ENCODE measurements around the gene INPP4A. TPM values are rescaled to one million over a fixed set of nuclear protein-coding genes. Genes with fewer than 3 reads are reported as not detected.

INPP4A gene
- total RNA-seq, 1 donor from 2014 or later, result 45.0 TPM

GRCh38 chr2:98517636-98518035 is 73.0 kb downstream of the INPP4A start:
- intact Hi-C loops (cut with micrococcal nuclease), result loop anchor here (1.0 to 2.0 kb wide), 2 partner anchors 79 to 104 kb away; no protein-coding TSS in a partner anchor
- H3K27ac Mint-ChIP-seq, result peak overlapping the region; percentile 19
- peaks cover 42% of the 10 kb centered on the region for H3K4me1 Mint-ChIP-seq
- H3K4me3 Mint-ChIP-seq, result no peak overlapping the region
- no peaks in the 10 kb centered on the region for H3K9me3 Mint-ChIP-seq
- no peak for DNase-seq
- no peaks in the 10 kb centered on the region for H3K27me3 Mint-ChIP-seq
- peaks cover 17% of the 10 kb centered on the region for H3K36me3 Mint-ChIP-seq (ENCODE audit: low read depth)

- no peaks in the 10 kb centered on the region for H3K27me3 Mint-ChIP-seq
- intact Hi-C loops (cut with micrococcal nuclease), result loop anchor here (1.0 to 2.0 kb wide), 2 partner anchors 79 to 105 kb away; no protein-coding TSS in a partner anchor
- H3K9me3 Mint-ChIP-seq, result no peaks in the 10 kb centered on the region
- H3K27ac Mint-ChIP-seq, result no peak overlapping the region
- DNase-seq, result peak; percentile 83
- peaks cover 41% of the 10 kb centered on the region for H3K4me1 Mint-ChIP-seq
- no peak overlapping the region for H3K4me3 Mint-ChIP-seq
- peaks cover 21% of the 10 kb centered on the region for H3K36me3 Mint-ChIP-seq (ENCODE audit: low read depth)
Measured at GRCh38 chr2:98518101-98518500, 73.4 kb downstream of the INPP4A start.

GRCh38 chr2:98519156-98519555 is 74.5 kb downstream of the INPP4A start:
- Mint-ChIP-seq H3K27ac (peak overlapping the region; percentile 30), H3K4me1 (peaks cover 35% of the 10 kb centered on the region), H3K4me3 (no peak overlapping the region), H3K36me3 (ENCODE audit: low read depth) (peaks cover 25% of the 10 kb centered on the region), H3K27me3 (no peaks in the 10 kb centered on the region), H3K9me3 (no peaks in the 10 kb centered on the region)
- intact Hi-C loops (cut with micrococcal nuclease), result loop anchor here (2.0 kb wide), 1 partner anchor 80 kb away; no protein-coding TSS in a partner anchor
- DNase-seq, result no peak

GRCh38 chr2:98519851-98520250 is 75.2 kb downstream of the INPP4A start:
- Mint-ChIP-seq H3K27ac (no peak overlapping the region), H3K9me3 (no peaks in the 10 kb centered on the region), H3K4me3 (no peak overlapping the region), H3K27me3 (no peaks in the 10 kb centered on the region), H3K4me1 (peaks cover 33% of the 10 kb centered on the region), H3K36me3 (ENCODE audit: low read depth) (peaks cover 30% of the 10 kb centered on the region)
- DNase-seq, result no peak
- intact Hi-C loops (cut with micrococcal nuclease), result loop anchor here (2.0 kb wide), 1 partner anchor 81 kb away; no protein-coding TSS in a partner anchor

- Mint-ChIP-seq H3K4me1 (peaks cover 25% of the 10 kb centered on the region), H3K36me3 (ENCODE audit: low read depth) (peaks cover 37% of the 10 kb centered on the region), H3K4me3 (no peak overlapping the region), H3K27me3 (no peaks in the 10 kb centered on the region), H3K27ac (no peak overlapping the region), H3K9me3 (no peaks in the 10 kb centered on the region)
- intact Hi-C loops (cut with micrococcal nuclease), result no loop called here
- DNase-seq, result peak; percentile 37
Measured at GRCh38 chr2:98520806-98521205, 76.1 kb downstream of the INPP4A start.

GRCh38 chr2:98521266-98521665 is 76.6 kb downstream of the INPP4A start:
- H3K27ac Mint-ChIP-seq, result no peak overlapping the region
- peaks cover 40% of the 10 kb centered on the region for H3K36me3 Mint-ChIP-seq (ENCODE audit: low read depth)

GRCh38 chr2:98522854-98523253 is 78.2 kb downstream of the INPP4A start:
- Mint-ChIP-seq H3K36me3 (ENCODE audit: low read depth) (peaks cover 55% of the 10 kb centered on the region), H3K27me3 (no peaks in the 10 kb centered on the region)
- DNase-seq, result no peak

More at GRCh38 chr2:98521266-98521665, 76.6 kb downstream of the INPP4A start:
- H3K4me3 Mint-ChIP-seq, result no peak overlapping the region
- intact Hi-C loops (cut with micrococcal nuclease), result no loop called here
- no peaks in the 10 kb centered on the region for H3K27me3 Mint-ChIP-seq
- no peaks in the 10 kb centered on the region for H3K9me3 Mint-ChIP-seq
- DNase-seq, result no peak
- H3K4me1 Mint-ChIP-seq, result peaks cover 22% of the 10 kb centered on the region

GRCh38 chr2:98524168-98524567 is 79.5 kb downstream of the INPP4A start:
- DNase-seq, result no peak
- Mint-ChIP-seq H3K4me3 (no peak overlapping the region), H3K9me3 (no peaks in the 10 kb centered on the region), H3K27ac (no peak overlapping the region), H3K27me3 (no peaks in the 10 kb centered on the region), H3K4me1 (peaks cover 4% of the 10 kb centered on the region), H3K36me3 (ENCODE audit: low read depth) (peaks cover 63% of the 10 kb centered on the region)
- intact Hi-C loops (cut with micrococcal nuclease), result no loop called here

More at GRCh38 chr2:98522854-98523253, 78.2 kb downstream of the INPP4A start:
- no peak overlapping the region for H3K4me3 Mint-ChIP-seq
- H3K4me1 Mint-ChIP-seq, result peaks cover 11% of the 10 kb centered on the region
- no peaks in the 10 kb centered on the region for H3K9me3 Mint-ChIP-seq
- H3K27ac Mint-ChIP-seq, result no peak overlapping the region
- intact Hi-C loops (cut with micrococcal nuclease), result no loop called here

- Mint-ChIP-seq H3K9me3 (no peaks in the 10 kb centered on the region), H3K36me3 (ENCODE audit: low read depth) (peaks cover 53% of the 10 kb centered on the region), H3K27ac (no peak overlapping the region), H3K4me1 (peaks cover 2% of the 10 kb centered on the region), H3K4me3 (no peak overlapping the region), H3K27me3 (no peaks in the 10 kb centered on the region)
- intact Hi-C loops (cut with micrococcal nuclease), result no loop called here
- DNase-seq, result no peak
Measured at GRCh38 chr2:98528349-98528748, 83.7 kb downstream of the INPP4A start.

GRCh38 chr2:98530114-98530513 is 85.5 kb downstream of the INPP4A start:
- no peak for DNase-seq
- H3K4me1 Mint-ChIP-seq, result peaks cover 2% of the 10 kb centered on the region
- H3K9me3 Mint-ChIP-seq, result no peaks in the 10 kb centered on the region
- H3K4me3 Mint-ChIP-seq, result no peak overlapping the region
- H3K27me3 Mint-ChIP-seq, result no peaks in the 10 kb centered on the region
- H3K27ac Mint-ChIP-seq, result no peak overlapping the region
- intact Hi-C loops (cut with micrococcal nuclease), result no loop called here
- H3K36me3 Mint-ChIP-seq (ENCODE audit: low read depth), result peaks cover 49% of the 10 kb centered on the region

- no peaks in the 10 kb centered on the region for H3K27me3 Mint-ChIP-seq
- H3K9me3 Mint-ChIP-seq, result no peaks in the 10 kb centered on the region
- H3K4me1 Mint-ChIP-seq, result peaks cover 2% of the 10 kb centered on the region
- peaks cover 47% of the 10 kb centered on the region for H3K36me3 Mint-ChIP-seq (ENCODE audit: low read depth)
- DNase-seq, result no peak
- H3K4me3 Mint-ChIP-seq, result no peak overlapping the region
- H3K27ac Mint-ChIP-seq, result no peak overlapping the region
- intact Hi-C loops (cut with micrococcal nuclease), result no loop called here
Measured at GRCh38 chr2:98532756-98533155, 88.1 kb downstream of the INPP4A start.

GRCh38 chr2:98533547-98533946 is 88.9 kb downstream of the INPP4A start:
- Mint-ChIP-seq H3K4me3 (no peak overlapping the region), H3K27ac (no peak overlapping the region), H3K4me1 (peaks cover 2% of the 10 kb centered on the region), H3K9me3 (no peaks in the 10 kb centered on the region), H3K27me3 (no peaks in the 10 kb centered on the region), H3K36me3 (ENCODE audit: low read depth) (peaks cover 44% of the 10 kb centered on the region)
- intact Hi-C loops (cut with micrococcal nuclease), result no loop called here
- no peak for DNase-seq

- no peaks in the 10 kb centered on the region for H3K9me3 Mint-ChIP-seq
- H3K27ac Mint-ChIP-seq, result no peak overlapping the region
- peaks cover 53% of the 10 kb centered on the region for H3K36me3 Mint-ChIP-seq (ENCODE audit: low read depth)
- H3K4me3 Mint-ChIP-seq, result no peak overlapping the region
- no peak for DNase-seq
- H3K4me1 Mint-ChIP-seq, result peaks cover 2% of the 10 kb centered on the region
- H3K27me3 Mint-ChIP-seq, result no peaks in the 10 kb centered on the region
- intact Hi-C loops (cut with micrococcal nuclease), result no loop called here
Measured at GRCh38 chr2:98534761-98535160, 90.1 kb downstream of the INPP4A start.

GRCh38 chr2:98535971-98536677 is 91.5 kb downstream of the INPP4A start:
- Mint-ChIP-seq H3K27me3 (no peaks in the 10 kb centered on the region), H3K9me3 (no peaks in the 10 kb centered on the region), H3K36me3 (ENCODE audit: low read depth) (peaks cover 58% of the 10 kb centered on the region), H3K4me3 (no peak overlapping the region), H3K27ac (peak overlapping the region; percentile 36), H3K4me1 (peaks cover 2% of the 10 kb centered on the region)
- intact Hi-C loops (cut with micrococcal nuclease), result no loop called here
- DNase-seq, result no peak

Measured in activated CD4-positive, alpha-beta T cell treated with anti-CD3 and anti-CD28 coated beads, Interleukin-2, amount 10 ng/mL, durations not matched to agents 24 days and 14 days (primary cell).